Thymus (tissue), 11 donors: Measurements from ENCODE around the gene APBB1IP. TPM values are rescaled to one million over a fixed set of nuclear protein-coding genes. Genes with fewer than 3 reads are reported as not detected.

ENCODE experiments used
- DNase-seq, 9 donors: peaks; one replicate each; pipeline ENCODE4 v3.0.0-alpha.2; 2013; ENCODE audit warnings: low spot score in 9 of 9, low read depth in 6 of 9, missing footprints in 1 of 9
- H3K27ac ChIP-seq, 2 donors: one replicate each; pipeline ENCODE4 v1.5.1; 2013; ENCODE audit warnings: control low read depth in 1 of 2, low read depth in 1 of 2, low read length in 1 of 2, mild to moderate bottlenecking in 1 of 2, moderate library complexity in 1 of 2
- H3K27me3 ChIP-seq, 2 donors: one replicate each; pipeline ENCODE4 v1.5.1; 2013; ENCODE audit warnings: low read length in 1 of 2; ENCODE audit not compliant: control insufficient read depth in 2 of 2, insufficient read depth in 1 of 2
- H3K36me3 ChIP-seq, 2 donors: one replicate each; pipeline ENCODE4 v1.5.1; 2013; ENCODE audit warnings: low read length in 1 of 2, mild to moderate bottlenecking in 1 of 2, moderate library complexity in 1 of 2; ENCODE audit not compliant: control insufficient read depth in 2 of 2, insufficient read depth in 2 of 2
- H3K4me1 ChIP-seq, 2 donors: one replicate each; pipeline ENCODE4 v1.5.1; 2013; ENCODE audit warnings: low read length in 2 of 2; ENCODE audit not compliant: control insufficient read depth in 2 of 2, insufficient read depth in 2 of 2
- H3K4me3 ChIP-seq, 2 donors: one replicate each; pipeline ENCODE4 v1.5.1; 2013; ENCODE audit warnings: low read length in 2 of 2, control low read depth in 1 of 2, mild to moderate bottlenecking in 1 of 2
- H3K9me3 ChIP-seq, 2 donors: one replicate each; pipeline ENCODE4 v1.5.1; 2013; ENCODE audit warnings: low read length in 1 of 2, mild to moderate bottlenecking in 1 of 2; ENCODE audit not compliant: control insufficient read depth in 2 of 2, insufficient read depth in 1 of 2
- WGBS: extraction: QIAGEN DNeasy Blood & Tissue Kit; methylation state at CpG from one replicate; pipeline ENCODE4 v1.1.7; 2013; 5-methylcytosine and 5-hydroxymethylcytosine counted together
- polyA plus RNA-seq: library from polyadenylated mRNA; stranded (reverse); fragments of 200-250 nt; gene quantifications from one replicate; pipeline ENCODE4 v1.2.3, GENCODE V29; 2013
- total RNA-seq: library from RNA; stranded (reverse); fragments of 120-200 nt; gene quantifications from one replicate; pipeline ENCODE4 v1.2.4, GENCODE V29; 2013
- donor health status: healthy.

APBB1IP gene
- total and polyA plus RNA-seq, 2 donors: 40.0 to 46.2 TPM

GRCh38 chr10:26410356-26410755, 27.8 kb upstream of the APBB1IP start:
- H3K27ac ChIP-seq: no peak overlapping the region
- H3K36me3 ChIP-seq: no peaks in the 10 kb centered on the region
- no peak for DNase-seq
- H3K27me3 ChIP-seq: no peaks in the 10 kb centered on the region
- WGBS: 94% methylated on average over 6 of the region's 6 CpGs
- peaks cover 0 to 6% of the 10 kb centered on the region in 2 donors for H3K4me1 ChIP-seq
- no peak overlapping the region for H3K4me3 ChIP-seq
- H3K9me3 ChIP-seq: no peaks in the 10 kb centered on the region

DNA sequence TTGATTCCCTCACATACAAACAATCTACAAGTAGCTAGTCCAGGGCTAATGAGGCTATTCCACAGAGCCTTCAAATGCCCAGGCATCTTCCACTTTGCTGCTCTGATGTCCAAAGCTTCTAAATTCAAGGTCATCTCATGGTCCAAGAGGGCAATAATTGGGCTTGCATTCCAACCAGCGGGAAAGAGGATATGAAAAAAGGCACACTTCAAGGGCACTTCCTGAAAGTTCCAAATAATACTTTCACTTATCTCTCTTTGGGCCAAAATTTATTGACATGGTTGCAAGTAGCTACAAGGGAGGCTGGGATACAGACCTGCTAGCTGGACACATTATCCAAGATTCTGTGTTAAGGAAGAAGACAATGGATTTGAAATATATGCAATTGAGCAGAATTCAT, 25.2 kb upstream of the APBB1IP start:
- no peaks in the 10 kb centered on the region for H3K27me3 ChIP-seq
- peaks cover 3 to 11% of the 10 kb centered on the region in 2 donors for H3K4me1 ChIP-seq
- H3K9me3 ChIP-seq: no peaks in the 10 kb centered on the region
- WGBS: 98% methylated on average over 1 of the region's 1 CpG
- H3K36me3 ChIP-seq: no peaks in the 10 kb centered on the region
- no peak for DNase-seq
- H3K27ac ChIP-seq: no peak overlapping the region
- H3K4me3 ChIP-seq: no peak overlapping the region

- no peak overlapping the region for H3K4me3 ChIP-seq
- H3K9me3 ChIP-seq: no peaks in the 10 kb centered on the region
- no peaks in the 10 kb centered on the region for H3K36me3 ChIP-seq
- peaks cover 3 to 11% of the 10 kb centered on the region in 2 donors for H3K4me1 ChIP-seq
- 87% methylated on average over 2 of the region's 2 CpGs for WGBS
- DNase-seq: no peak
- H3K27me3 ChIP-seq: no peaks in the 10 kb centered on the region
- no peak overlapping the region for H3K27ac ChIP-seq
Observed at GRCh38 chr10:26413375-26413774, 24.8 kb upstream of the APBB1IP start.

DNA sequence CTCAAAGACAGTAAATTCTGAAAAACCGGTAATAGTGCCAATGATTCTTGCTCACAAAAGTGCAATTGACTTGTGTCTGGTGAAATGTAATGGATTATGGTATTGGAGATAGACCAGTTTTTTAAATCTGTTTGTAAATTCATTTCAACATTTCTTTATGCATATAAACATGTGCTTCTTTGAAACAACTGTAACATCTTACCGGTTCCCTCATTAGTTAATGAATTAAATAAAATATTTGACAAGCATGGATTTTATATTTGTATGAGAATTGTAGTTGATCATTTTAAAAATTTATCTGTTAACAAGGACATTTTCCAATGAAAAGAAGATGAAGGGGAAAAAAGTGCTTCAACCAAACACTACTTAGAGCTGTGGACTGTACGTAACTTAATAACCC, 21.0 kb upstream of the APBB1IP start:
- Histone ChIP-seq H3K4me3 (no peak overlapping the region), H3K27ac (no peak overlapping the region), H3K9me3 (no peaks in the 10 kb centered on the region), H3K36me3 (no peaks in the 10 kb centered on the region), H3K27me3 (no peaks in the 10 kb centered on the region), H3K4me1 (peaks cover 3 to 8% of the 10 kb centered on the region in 2 donors)
- WGBS: 66% methylated on average over 3 of the region's 3 CpGs
- no peak for DNase-seq

DNA sequence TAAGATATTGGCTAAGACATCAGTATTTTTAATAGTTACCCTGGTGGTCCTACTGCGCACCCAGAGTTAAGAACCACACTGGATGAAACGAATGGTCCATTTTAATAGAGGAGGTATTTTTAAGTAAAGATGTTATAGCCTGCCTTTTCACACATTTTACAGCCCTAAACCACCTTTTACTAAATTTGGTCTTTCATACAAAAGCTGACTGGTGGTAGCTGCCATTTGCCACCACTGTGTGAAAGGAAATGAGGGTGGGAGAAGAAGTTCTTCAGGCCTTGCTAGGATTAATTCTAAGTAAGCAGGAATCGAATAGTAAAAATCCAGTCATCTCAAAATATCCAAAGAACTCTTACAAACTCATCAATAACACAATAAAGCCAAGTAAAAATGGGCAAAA, 15.2 kb upstream of the APBB1IP start:
- Histone ChIP-seq H3K36me3 (no peaks in the 10 kb centered on the region), H3K9me3 (no peaks in the 10 kb centered on the region), H3K27ac (no peak overlapping the region), H3K27me3 (no peaks in the 10 kb centered on the region), H3K4me3 (no peak overlapping the region), H3K4me1 (no peaks in the 10 kb centered on the region)
- no peak for DNase-seq
- 98% methylated on average over 3 of the region's 3 CpGs for WGBS

DNA sequence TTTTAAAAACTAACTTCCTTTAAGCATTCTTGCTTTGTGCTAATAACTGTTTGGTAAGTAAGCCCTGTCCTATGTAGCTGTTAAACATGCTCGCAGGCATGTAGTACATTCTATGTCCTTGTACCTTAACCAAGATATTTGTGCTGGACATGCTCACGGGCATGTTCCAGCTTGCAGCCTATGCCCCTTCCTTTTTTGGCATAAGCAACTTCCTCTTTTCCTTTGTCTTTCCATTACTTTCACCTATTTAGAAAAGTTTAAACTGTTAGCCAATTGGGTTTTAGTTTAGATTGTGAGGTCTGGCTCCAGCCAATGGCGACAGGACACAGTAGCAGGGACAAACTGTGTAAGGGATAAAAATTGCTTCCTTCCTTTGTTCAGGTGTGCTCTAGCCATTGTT, 14.4 kb upstream of the APBB1IP start:
- no peak overlapping the region for H3K4me3 ChIP-seq

GRCh38 chr10:26430641-26431163, 7.4 kb upstream of the APBB1IP start:
- peak in 1 of 9 donors; percentile 52 for DNase-seq

More for the DNA sequence above, 14.4 kb upstream of the APBB1IP start:
- Histone ChIP-seq H3K4me1 (no peaks in the 10 kb centered on the region), H3K36me3 (no peaks in the 10 kb centered on the region), H3K9me3 (no peaks in the 10 kb centered on the region), H3K27ac (no peak overlapping the region), H3K27me3 (no peaks in the 10 kb centered on the region)
- 96% methylated on average over 3 of the region's 3 CpGs for WGBS
- no peak for DNase-seq

GRCh38 chr10:26432938-26433337, 5.2 kb upstream of the APBB1IP start:
- Histone ChIP-seq H3K4me1 (peaks cover 10 to 24% of the 10 kb centered on the region in 2 donors), H3K36me3 (no peaks in the 10 kb centered on the region), H3K4me3 (no peak overlapping the region), H3K9me3 (no peaks in the 10 kb centered on the region), H3K27me3 (no peaks in the 10 kb centered on the region), H3K27ac (no peak overlapping the region)
- 97% methylated on average over 1 of the region's 1 CpG for WGBS
- no peak for DNase-seq

More at GRCh38 chr10:26430641-26431163, 7.4 kb upstream of the APBB1IP start:
- Histone ChIP-seq H3K9me3 (no peaks in the 10 kb centered on the region), H3K4me3 (no peak overlapping the region), H3K27ac (peak overlapping the region in 1 of 2 donors; percentile 15), H3K27me3 (no peaks in the 10 kb centered on the region), H3K36me3 (no peaks in the 10 kb centered on the region), H3K4me1 (peaks cover 2 to 10% of the 10 kb centered on the region in 2 donors)
- WGBS: 37% methylated on average over 4 of the region's 4 CpGs

GRCh38 chr10:26435852-26436251, 2.3 kb upstream of the APBB1IP start:
- no peaks in the 10 kb centered on the region for H3K36me3 ChIP-seq
- H3K4me3 ChIP-seq: no peak overlapping the region
- no peaks in the 10 kb centered on the region for H3K9me3 ChIP-seq
- peaks cover 10 to 21% of the 10 kb centered on the region in 2 donors for H3K4me1 ChIP-seq
- peaks cover 0 to 3% of the 10 kb centered on the region in 2 donors for H3K27me3 ChIP-seq
- no peak overlapping the region for H3K27ac ChIP-seq
- DNase-seq: no peak
- WGBS: 97% methylated on average over 1 of the region's 1 CpG
